Measurements from ENCODE around the gene MVP.
"Not testable (repeated sequence)": the region's sequence is repeated elsewhere in the genome, so short reads cannot be mapped to it uniquely, and the experiment has no call there.

The MVP gene

GRCh38 chr16:29815793-29816693, 4.2 kb upstream of the MVP start, which contains the start of gene PAGR1:
Gene PAGR1 (plus strand): TSS chr16:29816152. CDS start chr16:29816526, 374 bp downstream.
- DNase-seq = peak; percentile 100

GRCh38 chr16:29816694-29817441, 3.4 kb upstream of the MVP start:
- peak; percentile 48 for DNase-seq

GRCh38 chr16:29818082-29818481, 2.2 kb upstream of the MVP start:
- no peak for DNase-seq

GRCh38 chr16:29819506-29819905, 756 bp upstream of the MVP start:
- no peak for DNase-seq

- no peak for DNase-seq
These were observed 724 bp downstream of the MVP start for GRCh38 chr16:29820730-29821642.

GRCh38 chr16:29821643-29822115, 1.4 kb downstream of the MVP start:
- DNase-seq = peak; percentile 80

GRCh38 chr16:29824589-29825144, 4.4 kb downstream of the MVP start:
- DNase-seq = peak; percentile 80

GRCh38 chr16:29825145-29826044, 5.1 kb downstream of the MVP start:
- DNase-seq = peak; percentile 87

- DNase-seq = no peak
These were observed 6.1 kb downstream of the MVP start for GRCh38 chr16:29826342-29826695.

- DNase-seq = no peak
These were observed 10.5 kb downstream of the MVP start for GRCh38 chr16:29830774-29831173.

- no peak for DNase-seq
These were observed 11.2 kb downstream of the MVP start for GRCh38 chr16:29831490-29831889.

- DNase-seq = not testable (repeated sequence)
These were observed 13.0 kb downstream of the MVP start for GRCh38 chr16:29833219-29833618.

- DNase-seq = no peak
These were observed 13.8 kb downstream of the MVP start for GRCh38 chr16:29834079-29834478.

GRCh38 chr16:29835926-29836325, 15.7 kb downstream of the MVP start:
- no peak for DNase-seq

- DNase-seq = no peak
These were observed 16.4 kb downstream of the MVP start for GRCh38 chr16:29836623-29837022.

- DNase-seq = no peak
These were observed 17.6 kb downstream of the MVP start for GRCh38 chr16:29837841-29838240.

- DNase-seq = no peak
These were observed 19.6 kb downstream of the MVP start for GRCh38 chr16:29839822-29840221.

GRCh38 chr16:29840240-29840639, 20.0 kb downstream of the MVP start:
- DNase-seq = no peak

GRCh38 chr16:29841631-29842030, 21.4 kb downstream of the MVP start:
- no peak for DNase-seq

GRCh38 chr16:29842732-29843346, 22.6 kb downstream of the MVP start:
- no peak for DNase-seq

GRCh38 chr16:29843931-29844330, 23.7 kb downstream of the MVP start:
- DNase-seq = no peak

Measured in fibroblast of skin of abdomen (primary cell).